K562 (cell line): ENCODE data around the gene SORCS2. TPM values are rescaled to one million over a fixed set of nuclear protein-coding genes. Genes with fewer than 3 reads are reported as not detected.

Experiments used
- ATAC-seq: fragments of 200-7000 bp; cut with Tn5 transposase; 3 replicates; pipeline ENCODE4 v1.9.1; 2020; ENCODE audit warnings: moderate library complexity
- BruUV-seq: library from RNA; stranded (reverse); fragments of 400-500 nt; replicated peaks from 2 replicates; lab custom pipeline; 2021; lab: Mats Ljungman, UMichigan
- CTCF ChIA-PET: fragments of 300-600 bp; formaldehyde crosslinking; extraction: SDS; loops from one replicate; lab custom pipeline; 2021; ENCODE audit warnings: low intra/inter-chr PET ratio; lab: Yijun Ruan, JAX
- POLR2A ChIA-PET: fragments of 300-600, 350-650 bp; sonication (Branson Sonifier 250); formaldehyde crosslinking; extraction: SDS; loops from one replicate; lab custom pipeline; 2021; ENCODE audit warnings: antibody characterized with exemption, inconsistent platforms; lab: Yijun Ruan, JAX
- DNase-seq, 4 experiments: peaks; one replicate each; pipeline versions ENCODE4 v3.0.0 to v3.0.0-alpha.2; 2011 to 2018; ENCODE audit warnings: low spot score in 3 of 4, mixed read lengths in 3 of 4; ENCODE audit errors: extremely low read depth in 1 of 4
- FAIRE-seq: peaks from 2 replicates; lab custom pipeline; 2011; peaks lifted over from hg19 to GRCh38; lab: Jason Lieb, UNC
- H2AFZ ChIP-seq: 2 replicates; pipeline ENCODE4 v1.6.0; 2011; ENCODE audit warnings: low read depth, low read length, control low read depth, inconsistent platforms
- H3K27ac ChIP-seq: fragments of 200-600 bp; 3 replicates; pipeline ENCODE4 v1.8.0; 2011; ENCODE audit warnings: low read depth, mild to moderate bottlenecking, control low read depth, inconsistent platforms, low read length, moderate library complexity, mixed read lengths; ENCODE audit errors: extremely low read depth
- H3K27me3 ChIP-seq, 2 experiments: fragments of 300-600 bp in 1 of 2; 2 replicates in 1 of 2; 3 replicates in 1 of 2; pipeline versions ENCODE4 v1.6.0 to v1.8.0; 2011; ENCODE audit warnings: inconsistent platforms in 2 of 2, low read length in 2 of 2, mild to moderate bottlenecking in 1 of 2, mixed read lengths in 1 of 2, moderate library complexity in 1 of 2; ENCODE audit not compliant: control insufficient read depth in 2 of 2, insufficient read depth in 2 of 2
- H3K36me3 ChIP-seq: fragments of 300-600 bp; 3 replicates; pipeline ENCODE4 v1.8.0; 2011; ENCODE audit warnings: mild to moderate bottlenecking, low read length, inconsistent platforms; ENCODE audit not compliant: control insufficient read depth, insufficient read depth
- H3K4me1 ChIP-seq, 2 experiments: fragments of 200-600 bp in 1 of 2; replicated peaks in 1 of 2; 2 replicates in 1 of 2; 3 replicates in 1 of 2; pipeline versions ENCODE4 v1.5.1 to v1.8.0; 2011; ENCODE audit warnings: inconsistent platforms in 2 of 2, low read length in 2 of 2, mild to moderate bottlenecking in 1 of 2, mixed read lengths in 1 of 2, moderate library complexity in 1 of 2; ENCODE audit not compliant: control insufficient read depth in 2 of 2, insufficient read depth in 2 of 2
- H3K4me2 ChIP-seq: 2 replicates; pipeline ENCODE4 v1.6.1; 2011; ENCODE audit warnings: low read length, control low read depth, inconsistent platforms, mixed read lengths; ENCODE audit not compliant: insufficient read depth
- H3K4me3 ChIP-seq: fragments of 200-600 bp; sonication (generic), shearing (Covaris generic); 2 replicates; pipeline ENCODE4 v1.5.1; 2016; ENCODE audit warnings: control low read depth, inconsistent platforms
- H3K79me2 ChIP-seq: fragments of 200-600 bp; 3 replicates; pipeline ENCODE4 v1.8.0; 2011; ENCODE audit warnings: low read length, inconsistent platforms; ENCODE audit not compliant: control insufficient read depth, insufficient read depth
- H3K9ac ChIP-seq, 2 experiments: 2 replicates each; pipeline versions ENCODE4 v1.6.0 to v1.6.1; 2011; ENCODE audit warnings: low read depth in 2 of 2, low read length in 2 of 2, control low read depth in 1 of 2, inconsistent platforms in 1 of 2, mild to moderate bottlenecking in 1 of 2, mixed read lengths in 1 of 2; ENCODE audit not compliant: insufficient read depth in 1 of 2
- H3K9me1 ChIP-seq: one replicate; pipeline ENCODE4 v1.6.0; 2011; ENCODE audit warnings: inconsistent platforms, mild to moderate bottlenecking, low read length, moderate library complexity; ENCODE audit not compliant: control insufficient read depth, insufficient read depth
- H3K9me3 ChIP-seq: replicated peaks from 2 replicates; pipeline ENCODE4 v1.5.1; 2011; ENCODE audit warnings: low read depth, low read length, inconsistent platforms; ENCODE audit not compliant: control insufficient read depth, insufficient read depth
- H4K20me1 ChIP-seq: replicated peaks from 2 replicates; pipeline ENCODE4 v1.6.1; 2011; ENCODE audit warnings: low read length, inconsistent platforms, mixed read lengths; ENCODE audit not compliant: control insufficient read depth, insufficient read depth
- DACH1 ChIP-seq: fragments of 450-650 bp; IDR thresholded peaks from 2 replicates; pipeline ENCODE4 v1.6.1; 2018; ENCODE audit not compliant: partially characterized antibody
- NKRF ChIP-seq: fragments of 450-650 bp; IDR thresholded peaks from 2 replicates; pipeline ENCODE4 v1.6.1; 2016; ENCODE audit warnings: borderline replicate concordance
- SRSF7 ChIP-seq: fragments of 200-400 bp; formaldehyde crosslinking; optimal IDR thresholded peaks from 2 replicates; pipeline ENCODE3; 2017; ENCODE audit warnings: mild to moderate bottlenecking, low read depth, low read length
- TAL1 ChIP-seq: fragments of 450-650 bp; IDR thresholded peaks from 2 replicates; pipeline ENCODE4 v1.6.1; 2016; ENCODE audit warnings: mild to moderate bottlenecking
- ZBTB49 ChIP-seq: sonication (generic); formaldehyde crosslinking; IDR thresholded peaks from 2 replicates; pipeline ENCODE4 v1.8.0; 2022; ENCODE audit warnings: missing genetic modification reagents, mild to moderate bottlenecking, borderline replicate concordance
- ZNF318 ChIP-seq, 2 experiments: fragments of 450-650 bp; IDR thresholded peaks; 2 replicates each; pipeline ENCODE4 v1.6.1; 2016; ENCODE audit warnings: mild to moderate bottlenecking in 2 of 2, borderline replicate concordance in 1 of 2, low read depth in 1 of 2, moderate library complexity in 1 of 2
- WGBS: fragments of 100-300 bp; shearing (Covaris generic); methylation state at CpG from one replicate; pipeline ENCODE4 v1.1.6; 2016; ENCODE audit warnings: low coverage, mixed read lengths; ENCODE audit not compliant: insufficient coverage; ENCODE audit errors: missing lambda C conversion rate; 5-methylcytosine and 5-hydroxymethylcytosine counted together
- in situ Hi-C: fragments of 300-500 bp; cut with MboI; formaldehyde crosslinking; loops from 4 replicates; pipeline ENCODE4 v1.15.0; 2018; ENCODE audit warnings: inconsistent platforms, mixed read lengths
- intact Hi-C: fragments of 100-400 bp; cut with micrococcal nuclease; formaldehyde crosslinking; loops from 2 replicates; pipeline ENCODE4 v1.14.2; 2022
- polyA plus RNA-seq, 8 experiments: library from polyadenylated mRNA; depleted of rRNA in 4 of 8; stranded (reverse) in 5 of 8; unstranded in 3 of 8; fragments of >200 nt; fragmentation: Nextera tagmentation in 2 of 8; fragmentation: Illumina TruSeq in 1 of 8; extraction: Ambion mirVana in 2 of 8; extraction: Trizol in 1 of 8; gene quantifications; 2 replicates each; pipeline versions ENCODE4 v1.2.1 to v1.2.3, GENCODE V29; 2011 to 2014; ENCODE audit warnings: inconsistent platforms in 1 of 8, missing spikeins in 1 of 8
- total RNA-seq, 7 experiments: library from RNA; depleted of rRNA in 6 of 7; stranded (reverse); fragments of >200 nt in 6 of 7; fragmentation: Illumina TruSeq in 2 of 7; extraction: Trizol in 2 of 7; gene quantifications; 2 replicates each; pipeline versions ENCODE4 v1.2.1 to v1.2.3, GENCODE V29; 2011 to 2021; ENCODE audit warnings: low replicate concordance in 1 of 7

SORCS2 gene
- total and polyA plus RNA-seq, 9 of the 15 experiments (the other 6 are each of a cell fraction or from before 2014, with no cell fraction given) = not detected

GRCh38 chr4:7784131-7784870 lies 592.0 kb downstream of the SORCS2 start:
- Histone ChIP-seq H3K9ac (no peak overlapping the region), H4K20me1 (no peaks in the 10 kb centered on the region; the same call in 1 of the 2 replicates), H2AFZ (no peak overlapping the region), H3K4me1 (no peaks in the 10 kb centered on the region; a peak in 2 of 5 replicates), H3K9me1 (no peaks in the 10 kb centered on the region), H3K4me3 (no peak overlapping the region), H3K27me3 (peaks cover 2 to 35% of the 10 kb centered on the region in 2 experiments; a peak in 4 of 5 replicates), H3K27ac (no peak overlapping the region), H3K9me3 (no peaks in the 10 kb centered on the region), H3K79me2 (no peaks in the 10 kb centered on the region), H3K4me2 (no peak overlapping the region), H3K36me3 (no peaks in the 10 kb centered on the region)
- FAIRE-seq (no peak), DNase-seq (no peak), ATAC-seq (no peak)
- POLR2A ChIA-PET = interaction anchor here (1.1 kb wide), 1 partner anchor 11 kb away, joined by 5 read pairs; no protein-coding TSS in a partner anchor
- intact Hi-C loops = no loop called here
- BruUV-seq = no TSS peak
- CTCF ChIA-PET = no interaction called here
- in situ Hi-C loops = no loop called here
- WGBS = 22% methylated on average over 14 of the region's 14 CpGs
- TF ChIP-seq ZNF318 (IDR thresholded peaks at IDR 0.05; ENCODE audit: borderline replicate concordance in 1 of 2, low read depth in 1 of 2) (no peak), DACH1 (no peak), TAL1 (no peak), SRSF7 (no peak), NKRF (no peak), ZBTB49 (CRISPR knock-in tag) (no peak)
